Lung (tissue), 12 donors: ENCODE measurements around the gene ADCY6. TPM values are rescaled to one million over a fixed set of nuclear protein-coding genes. Genes with fewer than 3 reads are reported as not detected.

Experiments used
- ATAC-seq: fragments of 200-7000 bp; cut with Tn5 transposase; one replicate; pipeline ENCODE4 v1.9.1; 2020; ENCODE audit warnings: moderate number of reproducible peaks; ENCODE audit not compliant: insufficient read depth, low FRiP score
- DNase-seq, 3 donors: peaks; one replicate each; pipeline ENCODE4 v3.0.0-alpha.2; 2013 to 2017
- H3K27ac ChIP-seq, 2 donors: one replicate each; pipeline ENCODE4 v1.5.1; 2013; ENCODE audit warnings: mild to moderate bottlenecking in 2 of 2, moderate library complexity in 2 of 2, control low read depth in 1 of 2, inconsistent platforms in 1 of 2, low read depth in 1 of 2, low read length in 1 of 2
- H3K27me3 ChIP-seq, 3 donors: one replicate each; pipeline ENCODE4 v1.5.1; 2013; ENCODE audit warnings: low read length in 2 of 3; ENCODE audit not compliant: control insufficient read depth in 3 of 3, insufficient read depth in 3 of 3
- H3K36me3 ChIP-seq, 4 donors: one replicate each; pipeline ENCODE4 v1.5.1; 2013; ENCODE audit warnings: low read length in 4 of 4, mild to moderate bottlenecking in 1 of 4, moderate library complexity in 1 of 4; ENCODE audit not compliant: control insufficient read depth in 4 of 4, insufficient read depth in 4 of 4
- H3K4me1 ChIP-seq, 5 donors: one replicate each; pipeline ENCODE4 v1.5.1; 2013; ENCODE audit warnings: low read length in 5 of 5, mild to moderate bottlenecking in 2 of 5, moderate library complexity in 1 of 5; ENCODE audit not compliant: control insufficient read depth in 5 of 5, insufficient read depth in 5 of 5
- H3K4me3 ChIP-seq: one replicate; pipeline ENCODE4 v1.5.1; 2013; ENCODE audit warnings: mild to moderate bottlenecking, control low read depth, moderate library complexity
- H3K9ac ChIP-seq, 2 donors: one replicate each; pipeline ENCODE4 v1.5.1; 2013; ENCODE audit warnings: low read length in 2 of 2, control low read depth in 1 of 2; ENCODE audit not compliant: insufficient read depth in 1 of 2
- H3K9me3 ChIP-seq, 4 donors: one replicate each; pipeline ENCODE4 v1.5.1; 2013; ENCODE audit warnings: low read length in 3 of 4, mild to moderate bottlenecking in 1 of 4, moderate library complexity in 1 of 4; ENCODE audit not compliant: control insufficient read depth in 4 of 4, insufficient read depth in 3 of 4
- CTCF ChIP-seq: IDR thresholded peaks from 2 replicates; pipeline ENCODE4 v1.5.1; 2012; ENCODE audit warnings: mild to moderate bottlenecking; ENCODE audit errors: control extremely low read depth, extremely low read depth
- WGBS, 2 donors: extraction: QIAGEN DNeasy Blood & Tissue Kit; methylation state at CpG; one replicate each; pipeline ENCODE4 v1.1.7; 2013; 5-methylcytosine and 5-hydroxymethylcytosine counted together
- polyA plus RNA-seq, 2 donors: library from polyadenylated mRNA; stranded (reverse); fragments of 200-250 nt; gene quantifications; one replicate each; pipeline ENCODE4 v1.2.1, GENCODE V29; 2013
- total RNA-seq, 2 donors: library from RNA; depleted of rRNA in 1 of 2; stranded (reverse); fragments of >200 nt in 1 of 2; gene quantifications; one replicate each; pipeline ENCODE4 v1.2.1, GENCODE V29; 2014 to 2021
- donor health status: control.
- donor health status: control.
- donor health status: Bipolar disorder and iron deficiency.
- donor health status: healthy.
- donor health status: DM: yes; HTN: yes; CAD: no.

The ADCY6 gene
- total and polyA plus RNA-seq, 4 donors: 14.4 to 37.0 (median 26.2) TPM

- Histone ChIP-seq H3K4me3 (no peak overlapping the region), H3K4me1 (peaks cover 10 to 21% (median 14%) of the 10 kb centered on the region in 5 donors), H3K27ac (no peak overlapping the region), H3K27me3 (no peaks in the 10 kb centered on the region), H3K36me3 (peaks cover 0 to 3% (median 0%) of the 10 kb centered on the region in 4 donors), H3K9me3 (no peaks in the 10 kb centered on the region), H3K9ac (peak overlapping the region in 1 of 2 donors; percentile 28)
- WGBS, 2 donors: 16 to 17% methylated on average over 4 of the region's 4 CpGs
- no peak for ATAC-seq
- peak in 1 of 3 donors; percentile 4 for DNase-seq
- TF ChIP-seq CTCF: no peak
Measured at GRCh38 chr12:48789858-48790326, 1.0 kb upstream of the ADCY6 start.

GRCh38 chr12:48788524-48788853 is 400 bp downstream of the ADCY6 start:
- ATAC-seq (no peak), DNase-seq (no peak)
- peak overlapping the region; percentile 75 to 92 for H3K27ac ChIP-seq
- 1 to 2% methylated on average over 14 to 25 of the region's 25 CpGs for WGBS, 2 donors
- H3K4me3 ChIP-seq: peak overlapping the region; percentile 81
- no peak for TF ChIP-seq CTCF
- peak overlapping the region; percentile 58 to 68 for H3K9ac ChIP-seq
- H3K4me1 ChIP-seq: peaks cover 10 to 21% (median 14%) of the 10 kb centered on the region in 5 donors
- H3K27me3 ChIP-seq: no peaks in the 10 kb centered on the region
- H3K36me3 ChIP-seq: peaks cover 0 to 3% (median 0%) of the 10 kb centered on the region in 4 donors
- no peaks in the 10 kb centered on the region for H3K9me3 ChIP-seq

- Histone ChIP-seq H3K27me3 (no peaks in the 10 kb centered on the region), H3K4me3 (peak overlapping the region; percentile 81), H3K9ac (peak overlapping the region; percentile 65 to 68), H3K4me1 (peaks cover 10 to 21% (median 14%) of the 10 kb centered on the region in 5 donors), H3K36me3 (peaks cover 0 to 3% (median under 1%) of the 10 kb centered on the region in 4 donors), H3K9me3 (no peaks in the 10 kb centered on the region), H3K27ac (peak overlapping the region; percentile 75 to 92)
- ATAC-seq (no peak), DNase-seq (peak in 1 of 3 donors; percentile 9)
- WGBS, 2 donors: 18 to 26% methylated on average over 11 of the region's 11 CpGs
- TF ChIP-seq CTCF: no peak
Measured at GRCh38 chr12:48787791-48788523, 932 bp downstream of the ADCY6 start.
